ENCODE results near the gene MAGEA9B.

DNA sequence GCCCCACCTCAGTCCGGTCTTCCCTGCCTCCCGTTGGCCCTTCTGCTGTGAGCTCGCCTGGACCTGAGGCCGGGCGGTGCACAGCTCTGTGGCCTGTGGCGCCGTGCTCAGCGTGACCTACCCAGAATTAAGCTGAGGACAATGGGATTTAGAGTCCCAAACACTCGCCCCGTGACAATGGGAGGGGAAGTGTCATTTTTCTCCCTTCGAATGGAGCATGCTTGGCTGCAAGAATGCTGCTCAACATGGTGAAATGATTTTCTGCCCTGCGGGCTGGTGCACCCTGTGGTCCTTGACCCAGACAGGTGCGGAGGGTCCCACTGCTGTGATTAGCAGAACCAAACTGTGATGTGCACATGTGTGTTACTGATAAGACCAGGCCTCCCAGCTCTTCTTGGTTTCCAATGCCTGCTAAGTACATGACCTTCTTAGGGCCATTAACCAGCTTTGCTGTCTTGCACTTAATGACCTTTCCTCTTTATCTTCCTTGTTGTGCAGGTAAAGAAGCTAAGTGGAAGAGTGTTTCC, 45.7 kb downstream of the MAGEA9B start:
- TF ChIP-seq YY1 (IDR thresholded peaks at IDR 0.05): no peak
- TF ChIP-seq, protein P1, sequence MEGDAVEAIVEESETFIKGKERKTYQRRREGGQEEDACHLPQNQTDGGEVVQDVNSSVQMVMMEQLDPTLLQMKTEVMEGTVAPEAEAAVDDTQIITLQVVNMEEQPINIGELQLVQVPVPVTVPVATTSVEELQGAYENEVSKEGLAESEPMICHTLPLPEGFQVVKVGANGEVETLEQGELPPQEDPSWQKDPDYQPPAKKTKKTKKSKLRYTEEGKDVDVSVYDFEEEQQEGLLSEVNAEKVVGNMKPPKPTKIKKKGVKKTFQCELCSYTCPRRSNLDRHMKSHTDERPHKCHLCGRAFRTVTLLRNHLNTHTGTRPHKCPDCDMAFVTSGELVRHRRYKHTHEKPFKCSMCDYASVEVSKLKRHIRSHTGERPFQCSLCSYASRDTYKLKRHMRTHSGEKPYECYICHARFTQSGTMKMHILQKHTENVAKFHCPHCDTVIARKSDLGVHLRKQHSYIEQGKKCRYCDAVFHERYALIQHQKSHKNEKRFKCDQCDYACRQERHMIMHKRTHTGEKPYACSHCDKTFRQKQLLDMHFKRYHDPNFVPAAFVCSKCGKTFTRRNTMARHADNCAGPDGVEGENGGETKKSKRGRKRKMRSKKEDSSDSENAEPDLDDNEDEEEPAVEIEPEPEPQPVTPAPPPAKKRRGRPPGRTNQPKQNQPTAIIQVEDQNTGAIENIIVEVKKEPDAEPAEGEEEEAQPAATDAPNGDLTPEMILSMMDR (IDR thresholded peaks at IDR 0.05; ENCODE audit: low read depth, low read length, missing input control): no peak
- TF ChIP-seq EGR1 (IDR thresholded peaks at IDR 0.05; ENCODE audit: low read depth in 2 of 2): no peak
- TF ChIP-seq, protein P2, sequence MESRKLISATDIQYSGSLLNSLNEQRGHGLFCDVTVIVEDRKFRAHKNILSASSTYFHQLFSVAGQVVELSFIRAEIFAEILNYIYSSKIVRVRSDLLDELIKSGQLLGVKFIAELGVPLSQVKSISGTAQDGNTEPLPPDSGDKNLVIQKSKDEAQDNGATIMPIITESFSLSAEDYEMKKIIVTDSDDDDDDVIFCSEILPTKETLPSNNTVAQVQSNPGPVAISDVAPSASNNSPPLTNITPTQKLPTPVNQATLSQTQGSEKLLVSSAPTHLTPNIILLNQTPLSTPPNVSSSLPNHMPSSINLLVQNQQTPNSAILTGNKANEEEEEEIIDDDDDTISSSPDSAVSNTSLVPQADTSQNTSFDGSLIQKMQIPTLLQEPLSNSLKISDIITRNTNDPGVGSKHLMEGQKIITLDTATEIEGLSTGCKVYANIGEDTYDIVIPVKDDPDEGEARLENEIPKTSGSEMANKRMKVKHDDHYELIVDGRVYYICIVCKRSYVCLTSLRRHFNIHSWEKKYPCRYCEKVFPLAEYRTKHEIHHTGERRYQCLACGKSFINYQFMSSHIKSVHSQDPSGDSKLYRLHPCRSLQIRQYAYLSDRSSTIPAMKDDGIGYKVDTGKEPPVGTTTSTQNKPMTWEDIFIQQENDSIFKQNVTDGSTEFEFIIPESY (IDR thresholded peaks at IDR 0.05): no peak
- TF ChIP-seq, protein P3, sequence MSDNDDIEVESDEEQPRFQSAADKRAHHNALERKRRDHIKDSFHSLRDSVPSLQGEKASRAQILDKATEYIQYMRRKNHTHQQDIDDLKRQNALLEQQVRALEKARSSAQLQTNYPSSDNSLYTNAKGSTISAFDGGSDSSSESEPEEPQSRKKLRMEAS (IDR thresholded peaks at IDR 0.05): no peak
- TF ChIP-seq RAD21 (IDR thresholded peaks at IDR 0.05): no peak
- TF ChIP-seq, protein P4, sequence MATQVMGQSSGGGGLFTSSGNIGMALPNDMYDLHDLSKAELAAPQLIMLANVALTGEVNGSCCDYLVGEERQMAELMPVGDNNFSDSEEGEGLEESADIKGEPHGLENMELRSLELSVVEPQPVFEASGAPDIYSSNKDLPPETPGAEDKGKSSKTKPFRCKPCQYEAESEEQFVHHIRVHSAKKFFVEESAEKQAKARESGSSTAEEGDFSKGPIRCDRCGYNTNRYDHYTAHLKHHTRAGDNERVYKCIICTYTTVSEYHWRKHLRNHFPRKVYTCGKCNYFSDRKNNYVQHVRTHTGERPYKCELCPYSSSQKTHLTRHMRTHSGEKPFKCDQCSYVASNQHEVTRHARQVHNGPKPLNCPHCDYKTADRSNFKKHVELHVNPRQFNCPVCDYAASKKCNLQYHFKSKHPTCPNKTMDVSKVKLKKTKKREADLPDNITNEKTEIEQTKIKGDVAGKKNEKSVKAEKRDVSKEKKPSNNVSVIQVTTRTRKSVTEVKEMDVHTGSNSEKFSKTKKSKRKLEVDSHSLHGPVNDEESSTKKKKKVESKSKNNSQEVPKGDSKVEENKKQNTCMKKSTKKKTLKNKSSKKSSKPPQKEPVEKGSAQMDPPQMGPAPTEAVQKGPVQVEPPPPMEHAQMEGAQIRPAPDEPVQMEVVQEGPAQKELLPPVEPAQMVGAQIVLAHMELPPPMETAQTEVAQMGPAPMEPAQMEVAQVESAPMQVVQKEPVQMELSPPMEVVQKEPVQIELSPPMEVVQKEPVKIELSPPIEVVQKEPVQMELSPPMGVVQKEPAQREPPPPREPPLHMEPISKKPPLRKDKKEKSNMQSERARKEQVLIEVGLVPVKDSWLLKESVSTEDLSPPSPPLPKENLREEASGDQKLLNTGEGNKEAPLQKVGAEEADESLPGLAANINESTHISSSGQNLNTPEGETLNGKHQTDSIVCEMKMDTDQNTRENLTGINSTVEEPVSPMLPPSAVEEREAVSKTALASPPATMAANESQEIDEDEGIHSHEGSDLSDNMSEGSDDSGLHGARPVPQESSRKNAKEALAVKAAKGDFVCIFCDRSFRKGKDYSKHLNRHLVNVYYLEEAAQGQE (IDR thresholded peaks at IDR 0.05): no peak
- no peak for TF ChIP-seq GABPA (IDR thresholded peaks at IDR 0.05 in 1 of 2, conservative IDR thresholded peaks at IDR 0.05 in 1 of 2)
- no peak for TF ChIP-seq NR2F2 (IDR thresholded peaks at IDR 0.05)

Measured in liver (tissue), 3 donors.